ENCODE data around the gene ADCY2.

ADCY2 gene

DNA sequence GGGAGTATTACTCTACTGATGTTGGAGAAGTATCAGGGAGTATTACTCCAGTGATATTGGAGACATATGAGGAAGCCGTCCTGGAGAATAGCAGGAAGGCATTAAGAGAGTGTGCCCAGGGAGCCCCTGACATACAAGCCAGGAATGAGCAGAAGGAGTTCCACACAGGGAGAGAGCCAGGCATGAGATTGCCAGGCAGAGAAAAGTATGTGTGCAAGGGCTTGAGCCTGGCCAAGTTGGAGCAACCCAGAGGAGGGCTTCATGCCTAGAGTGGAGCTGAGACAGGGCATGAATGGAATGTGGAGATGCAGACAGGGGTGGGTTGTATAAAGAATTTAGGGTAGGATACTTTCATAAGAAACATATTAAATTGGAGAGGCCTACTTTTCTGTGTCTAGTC, 213.8 kb downstream of the ADCY2 start:
- DNase-seq: no peak

GRCh38 chr5:7610531-7611177, 214.7 kb downstream of the ADCY2 start:
- DNase-seq: no peak

DNA sequence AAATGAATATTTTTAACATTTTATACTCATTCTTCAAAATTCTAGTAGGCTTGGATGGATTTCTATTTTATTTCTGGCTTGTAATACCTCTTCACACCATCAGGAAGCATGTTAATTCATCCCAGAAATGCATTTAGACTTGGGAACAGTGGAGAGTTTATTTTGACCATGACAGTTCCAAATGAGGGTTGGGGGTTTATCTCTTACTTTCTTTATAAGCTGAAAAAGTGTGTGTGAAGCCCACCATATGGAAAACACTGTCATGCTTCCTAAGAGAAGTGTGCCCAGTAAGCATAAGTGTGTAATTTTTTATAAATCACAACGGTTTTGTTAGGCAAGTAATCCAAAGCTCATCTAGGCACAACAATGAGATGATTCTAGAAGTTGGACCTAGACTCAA, 215.6 kb downstream of the ADCY2 start:
- no peak for DNase-seq

- DNase-seq: no peak
These were observed 219.7 kb downstream of the ADCY2 start for GRCh38 chr5:7615566-7616061.

GRCh38 chr5:7616897-7617296, 221.0 kb downstream of the ADCY2 start:
- DNase-seq: no peak

- DNase-seq: no peak
These were observed 226.6 kb downstream of the ADCY2 start for GRCh38 chr5:7622498-7622897.

DNA sequence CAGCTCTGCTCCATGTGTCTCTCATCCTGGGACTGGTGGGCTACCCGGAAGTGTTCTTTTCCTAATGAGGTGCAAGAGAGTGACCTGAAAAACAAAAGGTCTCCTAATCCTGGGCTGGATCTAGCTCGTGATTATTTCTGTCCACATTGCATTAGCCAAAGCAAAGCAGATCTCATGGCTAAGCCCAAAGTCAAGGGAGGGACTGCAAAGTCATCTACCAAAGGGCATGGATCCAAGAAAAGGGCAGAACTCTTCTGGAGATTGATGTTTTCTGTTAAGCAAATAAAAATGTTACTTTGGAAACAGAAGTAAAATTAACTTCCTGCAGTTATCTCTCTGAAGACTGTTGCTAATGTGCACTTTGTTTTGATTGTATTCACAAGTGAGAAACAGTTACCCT, 229.8 kb downstream of the ADCY2 start:
- no peak for DNase-seq

DNA sequence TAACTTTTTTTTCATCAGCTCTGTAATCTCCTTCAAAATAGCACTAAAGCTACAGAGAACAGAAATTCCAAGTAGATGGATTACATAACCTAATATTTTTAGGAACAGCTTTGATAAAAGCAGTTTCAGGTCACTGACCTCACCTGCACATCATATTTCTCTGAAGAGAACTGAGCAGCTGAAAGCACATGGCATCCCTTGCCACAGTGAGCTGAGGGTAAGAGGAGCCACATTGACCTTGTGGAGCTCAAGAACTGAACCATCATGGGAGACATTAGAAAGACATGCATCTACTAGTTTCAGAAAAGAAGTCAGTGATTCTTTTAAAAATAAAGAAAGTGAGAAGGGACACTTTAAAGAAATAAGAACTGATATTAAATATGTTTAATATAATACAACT, 232.3 kb downstream of the ADCY2 start:
- DNase-seq: no peak

GRCh38 chr5:7628820-7629219, 232.9 kb downstream of the ADCY2 start:
- no peak for DNase-seq

DNA sequence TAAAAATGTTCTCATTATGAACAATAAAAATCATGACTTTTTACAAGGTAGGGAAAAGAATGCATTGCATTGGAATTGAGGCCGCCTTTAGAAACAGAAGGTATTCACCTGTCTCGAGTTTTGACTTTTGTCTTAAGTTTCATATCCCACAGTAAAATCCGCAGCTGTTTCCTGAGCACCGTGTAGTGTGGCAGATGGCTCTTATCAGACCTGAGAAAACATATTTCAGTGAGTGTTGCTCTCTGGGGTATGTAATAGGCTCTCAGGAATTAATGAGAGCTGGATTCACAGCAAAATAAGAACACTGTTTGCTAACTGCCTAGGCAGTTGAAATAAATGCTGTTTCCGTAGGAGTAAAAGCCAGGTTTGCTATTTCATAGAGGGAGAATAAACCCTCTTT, 233.6 kb downstream of the ADCY2 start:
- DNase-seq: no peak

DNA sequence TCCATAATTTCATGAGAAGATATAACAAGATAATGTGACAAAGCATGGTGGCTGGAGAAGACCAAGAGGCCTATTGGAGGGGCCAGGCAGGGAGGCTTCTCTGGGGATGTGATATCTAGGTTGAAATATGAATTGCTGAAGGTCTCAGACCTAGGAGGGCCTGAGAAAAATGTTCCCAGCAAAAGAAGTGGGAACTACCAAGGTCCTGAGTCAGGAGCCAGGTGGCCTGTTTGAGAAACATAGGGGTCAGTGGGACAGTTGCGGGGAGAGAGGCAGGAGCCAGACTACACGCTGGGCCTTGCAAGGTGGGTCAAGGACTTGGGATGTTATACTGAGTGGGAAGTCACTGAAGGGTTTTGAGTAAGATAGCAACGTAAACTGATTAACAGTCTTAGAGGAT, 238.9 kb downstream of the ADCY2 start:
- no peak for DNase-seq

DNA sequence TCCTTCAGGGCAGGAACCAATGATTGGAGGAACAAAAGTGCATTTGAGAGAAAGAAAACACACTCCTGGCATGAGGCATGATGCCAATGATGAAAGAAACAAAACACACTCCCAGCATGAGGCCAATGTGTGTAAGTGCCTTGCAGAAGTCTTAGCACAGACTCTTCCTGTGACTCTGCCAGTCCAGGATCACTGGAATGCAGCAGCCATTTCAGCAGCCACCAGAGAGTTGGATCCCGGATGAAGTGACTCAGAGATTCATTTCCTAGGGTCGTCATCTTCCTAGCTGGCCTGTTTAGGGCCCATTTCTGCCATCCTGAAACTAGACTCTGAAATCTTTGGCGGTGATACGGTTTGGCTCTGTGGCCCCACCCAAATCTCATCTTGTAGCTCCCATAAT, 242.5 kb downstream of the ADCY2 start:
- DNase-seq: no peak

DNA sequence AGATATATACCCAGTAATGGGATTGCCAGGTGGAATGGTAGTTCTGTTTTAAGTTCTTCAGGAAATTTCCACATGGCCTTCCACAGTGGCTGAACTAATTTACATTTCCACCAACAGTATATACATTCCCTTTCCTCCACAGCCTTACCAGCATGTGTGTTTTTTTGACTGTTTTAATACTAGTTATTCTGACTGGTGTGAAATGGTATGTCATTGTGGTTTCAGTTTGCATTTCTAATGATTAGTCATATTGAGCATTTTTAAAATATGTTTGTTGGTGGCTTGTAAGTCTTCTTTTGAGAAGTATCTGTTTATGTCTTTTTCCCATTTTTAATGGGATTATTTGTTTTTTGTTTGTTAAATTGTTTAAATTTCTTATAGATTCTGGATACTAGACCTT, 246.1 kb downstream of the ADCY2 start:
- DNase-seq: no peak

- no peak for DNase-seq
These were observed 248.8 kb downstream of the ADCY2 start for GRCh38 chr5:7644723-7645122.

- no peak for DNase-seq
These were observed 254.8 kb downstream of the ADCY2 start for GRCh38 chr5:7650755-7651154.

- no peak for DNase-seq
These were observed 257.1 kb downstream of the ADCY2 start for GRCh38 chr5:7653046-7653445.

DNA sequence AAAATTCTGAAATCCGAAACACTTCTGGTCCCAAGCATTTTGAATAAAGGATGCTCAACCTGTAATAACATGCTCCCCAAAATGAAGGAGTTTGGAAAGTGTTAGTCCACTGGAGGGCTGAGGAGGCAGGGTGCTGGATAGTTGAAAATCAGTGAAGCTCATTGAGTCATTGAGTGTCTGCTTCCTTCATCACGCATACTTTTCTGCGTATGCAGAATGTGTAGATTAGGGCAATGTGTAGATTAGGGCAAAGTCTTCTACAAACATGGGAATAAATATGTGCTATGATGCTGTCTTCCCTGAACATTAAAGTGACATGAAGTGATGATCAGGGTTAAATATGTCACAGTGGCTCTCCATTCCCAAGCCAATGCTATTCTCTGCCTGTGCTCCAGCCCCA, 261.2 kb downstream of the ADCY2 start:
- DNase-seq: no peak

- no peak for DNase-seq
These were observed 263.5 kb downstream of the ADCY2 start for GRCh38 chr5:7659420-7659819.

DNA sequence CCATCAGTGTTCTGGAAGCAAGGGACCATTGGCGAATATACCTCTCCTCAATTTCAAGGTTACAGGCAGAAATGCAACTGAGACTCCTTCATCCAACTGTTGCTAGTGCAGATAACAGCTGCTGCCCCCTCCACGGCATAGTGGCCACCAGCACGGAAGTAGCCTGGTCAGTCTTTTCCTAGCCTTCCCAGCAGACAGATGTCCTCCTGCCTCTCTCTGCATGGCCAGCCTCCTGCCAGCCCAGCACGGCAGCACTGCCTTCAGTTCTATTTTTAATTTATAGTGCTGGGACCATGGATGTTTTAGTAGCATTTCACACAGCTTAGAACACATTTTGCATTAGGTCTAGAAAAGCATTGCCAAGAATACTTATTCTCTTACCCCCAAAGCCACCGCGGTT, 266.4 kb downstream of the ADCY2 start:
- DNase-seq: no peak

- no peak for DNase-seq
These were observed 267.9 kb downstream of the ADCY2 start for GRCh38 chr5:7663808-7664207.

- no peak for DNase-seq
These were observed 268.3 kb downstream of the ADCY2 start for GRCh38 chr5:7664208-7664607.

GRCh38 chr5:7667216-7667767, 271.4 kb downstream of the ADCY2 start:
- no peak for DNase-seq

- DNase-seq: no peak
These were observed 272.2 kb downstream of the ADCY2 start for GRCh38 chr5:7668161-7668560.

- no peak for DNase-seq
These were observed 272.7 kb downstream of the ADCY2 start for GRCh38 chr5:7668627-7669026.

DNA sequence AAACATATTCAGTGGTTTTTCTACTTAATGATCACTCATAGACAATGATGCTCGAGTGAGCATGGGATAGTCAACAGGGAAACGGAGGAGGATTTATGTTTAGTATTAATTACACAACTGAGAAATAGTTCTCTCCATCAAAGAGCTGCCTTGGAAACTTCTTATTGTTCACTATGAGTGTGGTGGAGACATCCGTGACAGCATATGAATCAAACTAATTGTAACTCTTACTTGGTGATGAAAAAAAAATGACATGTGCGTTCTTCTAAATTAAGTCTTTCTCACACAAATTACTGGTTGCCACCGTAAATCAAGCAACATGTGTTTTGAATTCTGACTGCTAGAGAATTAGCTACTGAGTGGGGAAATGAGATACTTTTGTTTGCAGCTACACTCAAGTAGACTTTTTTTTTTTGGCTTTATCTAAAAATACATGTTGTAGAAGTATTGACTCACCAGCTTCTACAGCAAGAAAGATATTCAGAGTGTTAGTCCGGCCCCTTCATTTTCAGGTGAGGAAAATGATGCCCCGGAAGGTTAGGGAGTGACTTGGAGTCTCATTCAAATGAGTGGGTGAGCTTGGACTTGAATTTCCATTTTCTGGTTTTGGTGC, 275.5 kb downstream of the ADCY2 start:
- no peak for DNase-seq

All from activated naive CD4-positive, alpha-beta T cell treated with Interleukin-2 at 50 U/mL for 16 hours (primary cell).